ENCODE measurements around the gene CHD5.
"Not testable (repeated sequence)": the region's sequence is repeated elsewhere in the genome, so short reads cannot be mapped to it uniquely, and the experiment has no call there.

Gene CHD5

GRCh38 chr1:6066680-6067079 is 113.4 kb downstream of the CHD5 start (continued):
- no peak for TF ChIP-seq TSHZ2 (CRISPR knock-in tag; IDR thresholded peaks at IDR 0.05)
- TF ChIP-seq ZNF70 (CRISPR knock-in tag; IDR thresholded peaks at IDR 0.05) = no peak
- TF ChIP-seq GLIS3 (CRISPR knock-in tag; IDR thresholded peaks at IDR 0.05) = no peak

GRCh38 chr1:6065093-6065858 is 114.8 kb downstream of the CHD5 start:
- no peak for ATAC-seq

GRCh38 chr1:6063532-6064053 is 116.5 kb downstream of the CHD5 start:
- ATAC-seq = not testable (repeated sequence)

More at GRCh38 chr1:6065093-6065858, 114.8 kb downstream of the CHD5 start:
- TF ChIP-seq TSHZ2 (CRISPR knock-in tag; IDR thresholded peaks at IDR 0.05) (no peak), SNAI2 (CRISPR knock-in tag; IDR thresholded peaks at IDR 0.05) (no peak), PATZ1 (CRISPR knock-in tag; IDR thresholded peaks at IDR 0.05; ENCODE audit: borderline replicate concordance) (no peak), POU6F1 (CRISPR knock-in tag; IDR thresholded peaks at IDR 0.05; ENCODE audit: borderline replicate concordance, low read depth) (no peak), CSRNP3 (CRISPR knock-in tag; IDR thresholded peaks at IDR 0.05) (no peak), PPARA (CRISPR knock-in tag; IDR thresholded peaks at IDR 0.05; ENCODE audit: borderline replicate concordance) (no peak), ZNF8 (CRISPR knock-in tag; IDR thresholded peaks at IDR 0.05) (no peak), TOX (CRISPR knock-in tag; IDR thresholded peaks at IDR 0.05; ENCODE audit: borderline replicate concordance) (no peak), OSR1 (CRISPR knock-in tag; IDR thresholded peaks at IDR 0.05) (no peak), ZFP3 (CRISPR knock-in tag; IDR thresholded peaks at IDR 0.05) (no peak), ZNF565 (CRISPR knock-in tag; conservative IDR thresholded peaks at IDR 0.05; ENCODE audit: low read depth) (no peak), RARB (CRISPR knock-in tag; IDR thresholded peaks at IDR 0.05) (no peak), BACH2 (CRISPR knock-in tag; IDR thresholded peaks at IDR 0.05; ENCODE audit: borderline replicate concordance) (no peak), ESRRG (CRISPR knock-in tag; IDR thresholded peaks at IDR 0.05) (no peak), ZFP30 (CRISPR knock-in tag; IDR thresholded peaks at IDR 0.05) (no peak), ISL1 (CRISPR knock-in tag; IDR thresholded peaks at IDR 0.05) (no peak), TCF4 (CRISPR knock-in tag; IDR thresholded peaks at IDR 0.05; ENCODE audit: borderline replicate concordance) (no peak), CSDC2 (CRISPR knock-in tag; IDR thresholded peaks at IDR 0.05) (no peak)

Measured in SK-N-SH treated with all-trans-retinoic acid at 6 μM for 48 hours (cell line).